Measurements from ENCODE around the gene PCAT7.

Gene PCAT7

DNA sequence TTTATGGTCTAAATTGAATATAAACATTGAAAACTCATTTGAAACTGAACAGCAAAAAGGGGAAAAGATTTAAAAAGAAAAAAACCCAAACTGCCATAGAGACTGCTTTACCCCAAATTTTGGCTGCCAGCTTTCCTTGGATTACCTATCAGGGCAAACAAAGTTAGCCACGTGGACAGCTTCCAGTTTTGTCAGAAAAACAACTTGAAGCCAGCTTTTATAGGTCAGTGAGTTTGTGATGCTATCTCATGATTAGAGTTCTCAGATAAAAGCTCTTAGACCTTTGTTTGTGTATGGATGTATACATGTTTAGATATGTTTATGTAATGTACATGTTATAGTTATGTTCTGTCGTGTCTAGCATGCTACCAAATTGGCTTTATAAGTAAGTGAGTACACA, 22.7 kb downstream of the PCAT7 start:
- Histone ChIP-seq H3K36me3 (replicated peaks; ENCODE audit: low read depth, low read length) (no peaks in the 10 kb centered on the region), H3K4me1 (ENCODE audit: low read length) (peaks cover 5% of the 10 kb centered on the region; the same call in 1 of the 2 replicates), H3K9me3 (ENCODE audit: insufficient read depth, low read length) (no peaks in the 10 kb centered on the region), H3K27me3 (ENCODE audit: low read depth, low read length) (peaks cover 6% of the 10 kb centered on the region; the same call in 1 of the 2 replicates), H3K79me2 (ENCODE audit: low read length) (no peaks in the 10 kb centered on the region), H3K4me2 (ENCODE audit: low read length) (no peak overlapping the region), H3K9ac (ENCODE audit: low read length) (no peak overlapping the region), H3K27ac (ENCODE audit: low read length) (no peak overlapping the region), H3K4me3 (ENCODE audit: low read length) (no peak overlapping the region), H4K20me1 (ENCODE audit: insufficient read depth, low read length) (no peaks in the 10 kb centered on the region), H2AFZ (ENCODE audit: low read depth, low read length) (no peak overlapping the region)
- TF ChIP-seq EZH2phosphoT487 (IDR thresholded peaks at IDR 0.05; ENCODE audit: low read depth), result no peak
- TF ChIP-seq, protein P1, sequence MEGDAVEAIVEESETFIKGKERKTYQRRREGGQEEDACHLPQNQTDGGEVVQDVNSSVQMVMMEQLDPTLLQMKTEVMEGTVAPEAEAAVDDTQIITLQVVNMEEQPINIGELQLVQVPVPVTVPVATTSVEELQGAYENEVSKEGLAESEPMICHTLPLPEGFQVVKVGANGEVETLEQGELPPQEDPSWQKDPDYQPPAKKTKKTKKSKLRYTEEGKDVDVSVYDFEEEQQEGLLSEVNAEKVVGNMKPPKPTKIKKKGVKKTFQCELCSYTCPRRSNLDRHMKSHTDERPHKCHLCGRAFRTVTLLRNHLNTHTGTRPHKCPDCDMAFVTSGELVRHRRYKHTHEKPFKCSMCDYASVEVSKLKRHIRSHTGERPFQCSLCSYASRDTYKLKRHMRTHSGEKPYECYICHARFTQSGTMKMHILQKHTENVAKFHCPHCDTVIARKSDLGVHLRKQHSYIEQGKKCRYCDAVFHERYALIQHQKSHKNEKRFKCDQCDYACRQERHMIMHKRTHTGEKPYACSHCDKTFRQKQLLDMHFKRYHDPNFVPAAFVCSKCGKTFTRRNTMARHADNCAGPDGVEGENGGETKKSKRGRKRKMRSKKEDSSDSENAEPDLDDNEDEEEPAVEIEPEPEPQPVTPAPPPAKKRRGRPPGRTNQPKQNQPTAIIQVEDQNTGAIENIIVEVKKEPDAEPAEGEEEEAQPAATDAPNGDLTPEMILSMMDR (IDR thresholded peaks at IDR 0.05; ENCODE audit: low read depth, low read length), result no peak

DNA sequence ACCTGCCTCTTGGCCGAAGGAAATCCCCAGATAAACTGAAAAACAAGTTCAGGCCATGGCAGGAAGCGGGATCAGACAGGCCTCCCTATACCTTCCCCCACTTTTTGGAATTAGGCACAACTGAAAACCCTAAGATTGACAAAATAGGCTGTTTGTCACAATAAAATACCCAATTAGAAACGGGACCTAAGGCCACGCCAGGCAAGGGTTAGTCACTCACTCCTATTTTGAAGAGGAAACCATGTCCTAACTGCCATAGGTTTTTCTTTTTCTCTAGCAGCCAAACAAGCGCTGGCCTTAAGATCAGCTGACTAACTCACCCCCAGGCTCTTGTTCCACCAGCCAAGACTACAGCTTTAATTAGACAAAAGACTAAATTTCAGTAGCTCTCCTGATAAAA, 26.8 kb downstream of the PCAT7 start:
- H3K27ac ChIP-seq (ENCODE audit: low read length), result no peak overlapping the region
- no peaks in the 10 kb centered on the region for H3K9me3 ChIP-seq (ENCODE audit: insufficient read depth, low read length)
- no peak for TF ChIP-seq EZH2phosphoT487 (IDR thresholded peaks at IDR 0.05; ENCODE audit: low read depth)
- TF ChIP-seq, protein P1 (IDR thresholded peaks at IDR 0.05; ENCODE audit: low read depth, low read length), result no peak
- no peak overlapping the region for H3K4me2 ChIP-seq (ENCODE audit: low read length)
- no peak overlapping the region for H3K4me3 ChIP-seq (ENCODE audit: low read length)
- no peaks in the 10 kb centered on the region for H3K79me2 ChIP-seq (ENCODE audit: low read length)
- no peak overlapping the region for H2AFZ ChIP-seq (ENCODE audit: low read depth, low read length)
- no peaks in the 10 kb centered on the region for H3K36me3 ChIP-seq (replicated peaks; ENCODE audit: low read depth, low read length)
- no peaks in the 10 kb centered on the region for H3K27me3 ChIP-seq (ENCODE audit: low read depth, low read length)
- no peak overlapping the region for H3K9ac ChIP-seq (ENCODE audit: low read length)
- no peaks in the 10 kb centered on the region for H4K20me1 ChIP-seq (ENCODE audit: insufficient read depth, low read length)
- H3K4me1 ChIP-seq (ENCODE audit: low read length), result peaks cover 5% of the 10 kb centered on the region; the same call in 1 of the 2 replicates

DNA sequence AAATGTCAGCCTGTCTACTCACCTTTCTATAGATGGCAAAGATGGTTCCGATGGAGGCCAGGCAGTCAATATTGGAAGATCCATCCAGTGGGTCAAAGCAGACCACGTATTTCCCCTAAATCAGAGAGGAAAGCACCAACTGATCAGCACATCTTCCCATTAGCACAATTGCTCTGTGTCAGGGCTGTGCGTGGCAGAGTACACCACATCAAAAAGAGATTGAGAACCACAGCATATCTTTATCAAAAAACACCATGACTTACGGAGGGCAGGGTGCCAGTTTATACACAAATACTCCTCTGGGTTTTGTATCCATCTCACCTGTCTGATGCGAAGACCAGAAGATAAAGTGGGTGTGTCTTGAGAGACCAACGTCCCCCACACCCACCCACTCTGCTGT, 29.7 kb downstream of the PCAT7 start:
- H2AFZ ChIP-seq (ENCODE audit: low read depth, low read length), result no peak overlapping the region

DNA sequence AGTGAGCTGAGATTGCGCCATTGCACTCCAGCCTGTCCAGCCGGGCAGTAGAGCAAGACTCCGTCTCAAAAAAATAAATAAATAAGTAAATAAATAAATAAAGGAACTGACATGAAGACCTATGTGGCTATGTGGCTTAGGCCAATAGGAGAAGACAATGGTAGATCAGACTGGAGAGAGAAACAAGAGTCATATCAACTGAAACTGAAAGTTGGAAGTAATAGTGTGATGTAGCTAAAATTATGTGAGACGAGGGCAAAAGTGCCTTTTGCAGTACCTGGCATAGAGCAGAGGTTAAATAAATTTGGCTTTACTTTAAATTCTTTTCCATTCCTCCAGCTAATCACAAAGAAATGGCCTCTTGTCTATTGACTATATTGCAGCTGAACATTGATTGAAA, 31.4 kb downstream of the PCAT7 start:
- Histone ChIP-seq H3K79me2 (ENCODE audit: low read length) (no peaks in the 10 kb centered on the region), H3K9me3 (ENCODE audit: insufficient read depth, low read length) (no peaks in the 10 kb centered on the region), H4K20me1 (ENCODE audit: insufficient read depth, low read length) (no peaks in the 10 kb centered on the region), H2AFZ (ENCODE audit: low read depth, low read length) (peak overlapping the region; percentile 94), H3K36me3 (replicated peaks; ENCODE audit: low read depth, low read length) (no peaks in the 10 kb centered on the region), H3K4me1 (ENCODE audit: low read length) (peaks cover 9% of the 10 kb centered on the region; the same call in 1 of the 2 replicates), H3K9ac (ENCODE audit: low read length) (peak overlapping the region; percentile 10; the same call in 1 of the 2 replicates), H3K27ac (ENCODE audit: low read length) (no peak overlapping the region), H3K4me2 (ENCODE audit: low read length) (peak overlapping the region; percentile 77), H3K4me3 (ENCODE audit: low read length) (peak overlapping the region; percentile 70), H3K27me3 (ENCODE audit: low read depth, low read length) (no peaks in the 10 kb centered on the region; the same call in 1 of the 2 replicates)
- TF ChIP-seq EZH2phosphoT487 (IDR thresholded peaks at IDR 0.05; ENCODE audit: low read depth), result no peak
- TF ChIP-seq, protein P1 (IDR thresholded peaks at IDR 0.05; ENCODE audit: low read depth, low read length), result no peak

More for the DNA sequence above, 29.7 kb downstream of the PCAT7 start:
- H3K9me3 ChIP-seq (ENCODE audit: insufficient read depth, low read length), result no peaks in the 10 kb centered on the region
- no peak overlapping the region for H3K9ac ChIP-seq (ENCODE audit: low read length)
- no peaks in the 10 kb centered on the region; the same call in 1 of the 2 replicates for H3K27me3 ChIP-seq (ENCODE audit: low read depth, low read length)
- no peaks in the 10 kb centered on the region for H3K79me2 ChIP-seq (ENCODE audit: low read length)
- no peak overlapping the region for H3K27ac ChIP-seq (ENCODE audit: low read length)
- no peak overlapping the region for H3K4me3 ChIP-seq (ENCODE audit: low read length)
- no peak overlapping the region for H3K4me2 ChIP-seq (ENCODE audit: low read length)
- H3K4me1 ChIP-seq (ENCODE audit: low read length), result peaks cover 9% of the 10 kb centered on the region; the same call in 1 of the 2 replicates
- no peaks in the 10 kb centered on the region for H3K36me3 ChIP-seq (replicated peaks; ENCODE audit: low read depth, low read length)
- no peak for TF ChIP-seq EZH2phosphoT487 (IDR thresholded peaks at IDR 0.05; ENCODE audit: low read depth)
- TF ChIP-seq, protein P1 (IDR thresholded peaks at IDR 0.05; ENCODE audit: low read depth, low read length), result no peak
- H4K20me1 ChIP-seq (ENCODE audit: insufficient read depth, low read length), result no peaks in the 10 kb centered on the region

Measured in OCI-LY3 (cell line).